ENCODE data around the gene HECW1. TPM values are rescaled to one million over a fixed set of nuclear protein-coding genes. Genes with fewer than 3 reads are reported as not detected.

HECW1 gene
- total and polyA plus RNA-seq, 2 donors (not counting 1 experiment from before 2014, with no cell fraction given), result not detected

GRCh38 chr7:43604251-43604650 is 491.8 kb downstream of the HECW1 start:
- H3K4me3 Mint-ChIP-seq, result peak overlapping the region; percentile 30
- DNase-seq (no peak), ATAC-seq (ENCODE audit: low read depth) (no peak)
- whole genome bisulfite sequencing (ENCODE audit: insufficient coverage), result no CpG with 5 or more reads among the region's 1 CpG
- peak overlapping the region; percentile 50 for H3K27ac Mint-ChIP-seq
- peaks cover 100% of the 10 kb centered on the region for H3K79me2 ChIP-seq (ENCODE audit: control insufficient read depth, insufficient read depth, low read length)
- no peaks in the 10 kb centered on the region for H3K9me3 ChIP-seq (ENCODE audit: control extremely low read depth in 1 of 3, control insufficient read depth in 2 of 3, insufficient read depth in 1 of 3, low read length in 2 of 3)
- POLR2A ChIA-PET, result no interaction called here
- H2AFZ ChIP-seq (ENCODE audit: insufficient read depth, low read depth, low read length, poor library complexity, severe bottlenecking), result no peak overlapping the region
- H3K4me3 ChIP-seq (ENCODE audit: control extremely low read depth in 1 of 5, extremely low read depth in 1 of 5, insufficient read depth in 1 of 5, low read depth in 2 of 5, low read length in 4 of 5), result no peak overlapping the region
- no peaks in the 10 kb centered on the region for H3K27me3 Mint-ChIP-seq
- peaks cover 20 to 77% of the 10 kb centered on the region in 2 experiments for H3K36me3 ChIP-seq (replicated peaks in 1 of 2; ENCODE audit: control extremely low read depth in 1 of 2, control insufficient read depth in 1 of 2, extremely low read depth in 1 of 2, insufficient read depth in 2 of 2, low read length in 1 of 2)
- CTCF ChIA-PET, result interaction anchor here (2.9 kb wide), 2 partner anchors 22 to 96 kb away, joined by 15 to 18 read pairs; partner anchors contain the start of gene STK17A
- H3K27me3 ChIP-seq (replicated peaks in 1 of 4; ENCODE audit: control extremely low read depth in 1 of 4, control insufficient read depth in 3 of 4, insufficient read depth in 4 of 4, low read length in 3 of 4), result no peaks in the 10 kb centered on the region
- peaks cover 95% of the 10 kb centered on the region for H4K20me1 ChIP-seq (ENCODE audit: control insufficient read depth, insufficient read depth, low read length, poor library complexity, severe bottlenecking)
- no peaks in the 10 kb centered on the region for H3K9me3 Mint-ChIP-seq (ENCODE audit: insufficient read depth)
- H3K9ac ChIP-seq (ENCODE audit: low read length), result no peak overlapping the region
- H3K4me1 Mint-ChIP-seq, result peaks cover 45% of the 10 kb centered on the region
- intact Hi-C loops (cut with micrococcal nuclease), result loop anchor here (2.0 kb wide), 1 partner anchor 17 kb away; no protein-coding TSS in a partner anchor
- peaks cover 31 to 58% of the 10 kb centered on the region in 2 donors for H3K4me1 ChIP-seq (ENCODE audit: control insufficient read depth in 2 of 2, insufficient read depth in 2 of 2, low read length in 2 of 2)
- H3K4me2 ChIP-seq (replicated peaks; ENCODE audit: low read depth, low read length, poor library complexity, severe bottlenecking), result peak overlapping the region; percentile 26
- TF ChIP-seq, protein P1, sequence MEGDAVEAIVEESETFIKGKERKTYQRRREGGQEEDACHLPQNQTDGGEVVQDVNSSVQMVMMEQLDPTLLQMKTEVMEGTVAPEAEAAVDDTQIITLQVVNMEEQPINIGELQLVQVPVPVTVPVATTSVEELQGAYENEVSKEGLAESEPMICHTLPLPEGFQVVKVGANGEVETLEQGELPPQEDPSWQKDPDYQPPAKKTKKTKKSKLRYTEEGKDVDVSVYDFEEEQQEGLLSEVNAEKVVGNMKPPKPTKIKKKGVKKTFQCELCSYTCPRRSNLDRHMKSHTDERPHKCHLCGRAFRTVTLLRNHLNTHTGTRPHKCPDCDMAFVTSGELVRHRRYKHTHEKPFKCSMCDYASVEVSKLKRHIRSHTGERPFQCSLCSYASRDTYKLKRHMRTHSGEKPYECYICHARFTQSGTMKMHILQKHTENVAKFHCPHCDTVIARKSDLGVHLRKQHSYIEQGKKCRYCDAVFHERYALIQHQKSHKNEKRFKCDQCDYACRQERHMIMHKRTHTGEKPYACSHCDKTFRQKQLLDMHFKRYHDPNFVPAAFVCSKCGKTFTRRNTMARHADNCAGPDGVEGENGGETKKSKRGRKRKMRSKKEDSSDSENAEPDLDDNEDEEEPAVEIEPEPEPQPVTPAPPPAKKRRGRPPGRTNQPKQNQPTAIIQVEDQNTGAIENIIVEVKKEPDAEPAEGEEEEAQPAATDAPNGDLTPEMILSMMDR (IDR thresholded peaks at IDR 0.05), result no peak
- H3K27ac ChIP-seq (ENCODE audit: low read length in 2 of 2), result peak overlapping the region in 1 of 2 donors; percentile 67

DNA sequence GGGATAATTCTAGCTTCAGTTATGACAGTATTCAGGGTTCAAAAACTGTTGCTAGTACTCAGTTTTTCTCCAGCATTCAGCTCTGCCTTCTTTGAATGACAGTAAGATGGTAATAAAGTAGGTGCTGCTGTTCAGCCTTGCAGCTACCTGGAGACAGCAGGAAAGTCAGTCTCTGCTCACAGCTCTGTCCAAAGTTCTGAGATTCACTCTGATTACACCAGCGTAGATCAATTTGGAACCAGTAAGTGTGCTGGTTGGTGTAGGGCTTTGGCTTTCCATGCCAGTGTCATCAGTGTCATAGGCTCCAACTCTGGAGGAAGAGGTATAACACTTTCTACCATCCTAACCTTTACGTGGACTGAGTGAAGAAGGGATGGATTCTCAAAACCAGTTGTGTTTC is 496.6 kb downstream of the HECW1 start:
- no peaks in the 10 kb centered on the region for H3K9me3 Mint-ChIP-seq (ENCODE audit: insufficient read depth)
- DNase-seq (no peak), ATAC-seq (ENCODE audit: low read depth) (no peak)
- peaks cover 44 to 49% of the 10 kb centered on the region in 2 donors for H3K4me1 ChIP-seq (ENCODE audit: control insufficient read depth in 2 of 2, insufficient read depth in 2 of 2, low read length in 2 of 2)
- peaks cover 99% of the 10 kb centered on the region for H3K79me2 ChIP-seq (ENCODE audit: control insufficient read depth, insufficient read depth, low read length)
- H3K27me3 ChIP-seq (replicated peaks in 1 of 4; ENCODE audit: control extremely low read depth in 1 of 4, control insufficient read depth in 3 of 4, insufficient read depth in 4 of 4, low read length in 3 of 4), result no peaks in the 10 kb centered on the region
- no peaks in the 10 kb centered on the region for H3K9me3 ChIP-seq (ENCODE audit: control extremely low read depth in 1 of 3, control insufficient read depth in 2 of 3, insufficient read depth in 1 of 3, low read length in 2 of 3)
- intact Hi-C loops (cut with micrococcal nuclease), result no loop called here
- H3K4me1 Mint-ChIP-seq, result peaks cover 65% of the 10 kb centered on the region
- TF ChIP-seq EZH2 (IDR thresholded peaks at IDR 0.05; ENCODE audit: borderline replicate concordance, insufficient read depth, low read depth, low read length, poor library complexity, severe bottlenecking), result no peak
- TF ChIP-seq, protein P1 (IDR thresholded peaks at IDR 0.05), result no peak
- peaks cover 25 to 59% of the 10 kb centered on the region in 2 experiments for H3K36me3 ChIP-seq (replicated peaks in 1 of 2; ENCODE audit: control extremely low read depth in 1 of 2, control insufficient read depth in 1 of 2, extremely low read depth in 1 of 2, insufficient read depth in 2 of 2, low read length in 1 of 2)
- peak overlapping the region; percentile 10 for H3K4me3 Mint-ChIP-seq
- peak overlapping the region in 1 of 2 donors; percentile 43 for H3K27ac ChIP-seq (ENCODE audit: low read length in 2 of 2)
- no peak overlapping the region for H3K4me2 ChIP-seq (replicated peaks; ENCODE audit: low read depth, low read length, poor library complexity, severe bottlenecking)
- peaks cover 76% of the 10 kb centered on the region for H4K20me1 ChIP-seq (ENCODE audit: control insufficient read depth, insufficient read depth, low read length, poor library complexity, severe bottlenecking)
- no peaks in the 10 kb centered on the region for H3K27me3 Mint-ChIP-seq
- peak overlapping the region; percentile 46 for H3K27ac Mint-ChIP-seq
- H3K4me3 ChIP-seq (ENCODE audit: control extremely low read depth in 1 of 5, extremely low read depth in 1 of 5, insufficient read depth in 1 of 5, low read depth in 2 of 5, low read length in 4 of 5), result no peak overlapping the region
- ChIA-PET CTCF (interaction anchor here (1.1 to 1.4 kb wide), 4 partner anchors 26 to 110 kb away, joined by 3 to 9 read pairs (median 3); partner anchors contain the start of gene STK17A), POLR2A (no interaction called here)
- no peak overlapping the region for H2AFZ ChIP-seq (ENCODE audit: insufficient read depth, low read depth, low read length, poor library complexity, severe bottlenecking)
- no peak overlapping the region for H3K9ac ChIP-seq (ENCODE audit: low read length)
- no CpG with 5 or more reads among the region's 2 CpGs for WGBS (ENCODE audit: insufficient coverage)

All from B cell (primary cell).